ENCODE data around the gene ITGB2. TPM values are rescaled to one million over a fixed set of nuclear protein-coding genes. Genes with fewer than 3 reads are reported as not detected.

ITGB2 gene
- total RNA-seq, 2 donors from 2014 or later, result 1.6 to 2.3 TPM

DNA sequence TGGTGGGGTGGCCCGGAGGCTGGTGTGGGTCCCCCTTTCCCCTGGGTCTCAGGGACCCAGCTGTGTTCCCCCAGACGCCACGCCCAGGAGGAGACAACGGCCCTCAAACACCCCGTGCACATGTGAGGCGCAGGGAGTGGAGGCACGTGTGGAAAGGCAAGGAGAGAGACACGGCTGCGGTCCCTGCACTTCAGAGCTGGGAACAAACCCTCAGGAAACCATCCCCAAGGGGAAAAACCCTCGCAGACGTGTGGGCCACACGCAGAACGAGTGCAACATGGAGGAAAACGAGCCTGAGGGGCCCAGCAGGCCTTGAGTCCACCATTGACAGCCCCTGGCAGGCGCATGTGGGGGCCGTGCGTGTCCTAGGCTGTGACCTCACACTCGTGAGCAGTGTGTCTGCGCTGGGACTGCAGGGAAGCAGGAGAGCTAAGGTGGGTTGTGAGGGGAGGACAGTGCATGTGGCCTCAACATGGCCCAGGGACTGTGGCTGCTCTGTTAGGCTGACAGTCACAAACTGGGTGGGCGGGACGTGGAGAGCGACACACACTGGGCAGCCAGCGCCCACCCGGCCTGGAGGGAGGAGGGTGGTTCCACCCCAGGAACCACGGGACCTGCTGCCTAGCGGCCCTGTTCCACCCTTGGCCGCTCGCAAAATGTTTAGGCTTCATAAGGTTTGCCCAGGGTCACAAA is 20.0 kb downstream of the ITGB2 start:
- Mint-ChIP-seq H3K27me3 (ENCODE audit: insufficient read depth) (no peaks in the 10 kb centered on the region), H3K36me3 (ENCODE audit: low read depth) (no peaks in the 10 kb centered on the region), H3K4me1 (no peaks in the 10 kb centered on the region), H3K27ac (no peak overlapping the region), H3K4me3 (no peak overlapping the region), H3K9me3 (no peaks in the 10 kb centered on the region)
- Histone ChIP-seq H3K4me3 (ENCODE audit: low read length) (no peak overlapping the region), H3K27ac (ENCODE audit: low read depth, low read length) (no peak overlapping the region), H3K27me3 (ENCODE audit: control insufficient read depth, insufficient read depth, low read length, poor library complexity, severe bottlenecking) (no peaks in the 10 kb centered on the region), H3K4me1 (ENCODE audit: control insufficient read depth, insufficient read depth, low read length) (no peaks in the 10 kb centered on the region), H3K9me3 (ENCODE audit: control insufficient read depth, low read length) (no peaks in the 10 kb centered on the region), H3K9ac (ENCODE audit: extremely low read depth, low read length, poor library complexity, severe bottlenecking) (no peak overlapping the region), H3K36me3 (ENCODE audit: control insufficient read depth, insufficient read depth, low read length) (no peaks in the 10 kb centered on the region)
- DNase-seq, result no peak
- 92 to 95% methylated on average over 21 to 28 of the region's 28 CpGs for WGBS, 2 experiments (ENCODE audit: insufficient coverage in 1 of 2, insufficient read length in 1 of 2)
- TF ChIP-seq, protein P1, sequence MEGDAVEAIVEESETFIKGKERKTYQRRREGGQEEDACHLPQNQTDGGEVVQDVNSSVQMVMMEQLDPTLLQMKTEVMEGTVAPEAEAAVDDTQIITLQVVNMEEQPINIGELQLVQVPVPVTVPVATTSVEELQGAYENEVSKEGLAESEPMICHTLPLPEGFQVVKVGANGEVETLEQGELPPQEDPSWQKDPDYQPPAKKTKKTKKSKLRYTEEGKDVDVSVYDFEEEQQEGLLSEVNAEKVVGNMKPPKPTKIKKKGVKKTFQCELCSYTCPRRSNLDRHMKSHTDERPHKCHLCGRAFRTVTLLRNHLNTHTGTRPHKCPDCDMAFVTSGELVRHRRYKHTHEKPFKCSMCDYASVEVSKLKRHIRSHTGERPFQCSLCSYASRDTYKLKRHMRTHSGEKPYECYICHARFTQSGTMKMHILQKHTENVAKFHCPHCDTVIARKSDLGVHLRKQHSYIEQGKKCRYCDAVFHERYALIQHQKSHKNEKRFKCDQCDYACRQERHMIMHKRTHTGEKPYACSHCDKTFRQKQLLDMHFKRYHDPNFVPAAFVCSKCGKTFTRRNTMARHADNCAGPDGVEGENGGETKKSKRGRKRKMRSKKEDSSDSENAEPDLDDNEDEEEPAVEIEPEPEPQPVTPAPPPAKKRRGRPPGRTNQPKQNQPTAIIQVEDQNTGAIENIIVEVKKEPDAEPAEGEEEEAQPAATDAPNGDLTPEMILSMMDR (conservative IDR thresholded peaks at IDR 0.05), result no peak

DNA sequence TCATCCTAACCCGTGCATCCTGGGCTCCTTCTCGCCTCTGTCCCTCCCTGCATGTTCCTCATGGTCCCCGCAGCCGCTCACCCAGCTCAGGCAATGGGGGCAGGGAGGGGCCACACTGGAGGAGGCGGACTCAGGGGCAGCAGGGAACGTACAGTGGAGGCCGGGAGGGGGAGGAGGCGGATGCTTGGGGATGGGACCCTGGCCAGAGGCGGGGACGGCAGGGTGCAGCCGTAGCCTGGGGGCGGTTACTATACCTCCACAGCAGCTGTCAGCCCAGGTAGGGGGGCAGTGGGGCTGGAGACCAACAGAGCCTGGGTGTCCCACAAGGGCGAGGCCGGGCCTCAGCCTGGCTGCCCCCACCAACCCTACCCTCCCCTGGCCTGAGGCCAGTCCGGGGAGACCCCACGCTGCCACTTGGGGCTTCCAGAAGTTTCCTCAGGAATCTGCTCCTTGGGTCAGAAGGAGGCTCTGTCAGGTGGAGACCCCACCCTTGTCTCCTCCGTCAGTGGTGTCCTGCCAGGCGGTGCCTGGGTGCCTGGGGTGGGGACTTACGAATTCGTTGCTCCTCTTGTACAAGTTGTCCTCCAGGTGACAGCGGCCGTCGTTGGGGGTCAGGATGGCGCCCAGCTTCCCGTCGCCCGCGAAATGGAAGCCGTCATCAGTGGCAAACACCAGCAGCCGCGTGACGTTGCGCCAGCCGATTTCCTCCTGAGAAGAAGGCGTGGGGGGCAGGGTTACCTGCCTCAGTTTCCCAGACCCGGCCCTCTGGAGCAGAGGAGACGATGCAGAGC is 20.7 kb downstream of the ITGB2 start:
- H3K27ac Mint-ChIP-seq, result no peak overlapping the region
- Histone ChIP-seq H3K4me3 (ENCODE audit: low read length) (no peak overlapping the region), H3K9me3 (ENCODE audit: control insufficient read depth, low read length) (no peaks in the 10 kb centered on the region), H3K4me1 (ENCODE audit: control insufficient read depth, insufficient read depth, low read length) (no peaks in the 10 kb centered on the region), H3K27me3 (ENCODE audit: control insufficient read depth, insufficient read depth, low read length, poor library complexity, severe bottlenecking) (no peaks in the 10 kb centered on the region), H3K36me3 (ENCODE audit: control insufficient read depth, insufficient read depth, low read length) (no peaks in the 10 kb centered on the region), H3K9ac (ENCODE audit: extremely low read depth, low read length, poor library complexity, severe bottlenecking) (no peak overlapping the region), H3K27ac (ENCODE audit: low read depth, low read length) (no peak overlapping the region)
- WGBS, 2 experiments (ENCODE audit: insufficient coverage in 1 of 2, insufficient read length in 1 of 2), result 92 to 97% methylated on average over 26 to 36 of the region's 37 CpGs
- H3K27me3 Mint-ChIP-seq (ENCODE audit: insufficient read depth), result no peaks in the 10 kb centered on the region
- DNase-seq, result no peak
- H3K9me3 Mint-ChIP-seq, result no peaks in the 10 kb centered on the region
- H3K36me3 Mint-ChIP-seq (ENCODE audit: low read depth), result no peaks in the 10 kb centered on the region
- H3K4me1 Mint-ChIP-seq, result no peaks in the 10 kb centered on the region
- TF ChIP-seq, protein P1 (conservative IDR thresholded peaks at IDR 0.05), result no peak
- no peak overlapping the region for H3K4me3 Mint-ChIP-seq

DNA sequence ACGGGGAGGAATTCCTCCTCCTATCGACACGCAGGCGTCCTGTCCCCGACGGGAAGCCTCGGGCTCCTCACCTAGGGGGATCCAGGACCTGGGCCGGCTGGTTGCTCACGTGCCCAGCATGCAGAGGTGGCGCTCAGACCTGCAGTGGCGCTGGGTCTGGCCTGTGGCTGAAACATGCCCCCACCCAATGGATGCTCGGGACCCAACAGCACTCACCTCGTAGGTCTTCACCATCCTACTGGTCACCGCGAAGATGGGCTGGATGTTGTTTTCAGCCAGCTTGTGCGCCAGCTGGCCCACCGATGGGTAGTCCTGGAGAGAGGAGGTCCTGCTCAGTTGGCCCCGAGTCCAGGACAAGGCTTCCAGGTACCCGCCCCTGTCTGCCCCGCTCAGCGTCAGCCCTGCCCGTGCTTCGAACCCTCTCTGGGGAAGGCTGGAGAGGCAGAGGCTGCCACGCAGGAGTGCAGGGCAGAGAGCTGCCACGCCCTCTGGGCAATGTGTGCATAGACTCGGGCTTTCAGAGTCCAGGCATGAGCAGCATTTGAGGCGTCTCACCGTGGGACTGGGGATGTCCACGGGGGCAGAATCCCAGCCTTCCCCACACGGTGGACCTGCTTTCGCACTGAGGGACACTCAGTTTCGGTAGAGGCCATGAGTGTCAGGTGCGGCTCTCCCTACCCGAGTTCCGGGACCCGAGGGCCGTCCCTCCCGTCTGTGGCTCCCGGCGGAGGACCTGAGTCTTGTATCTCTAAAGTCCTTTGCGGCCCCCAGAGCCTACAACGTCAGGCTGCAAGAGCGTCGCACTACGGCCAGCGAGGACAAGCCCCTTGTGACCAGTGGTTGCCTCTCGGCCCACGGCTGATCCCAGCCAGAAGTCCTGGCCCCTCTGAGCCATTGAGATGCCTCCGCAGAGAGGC is 21.6 kb downstream of the ITGB2 start:
- WGBS, 2 experiments (ENCODE audit: insufficient coverage in 1 of 2, insufficient read length in 1 of 2), result 90 to 91% methylated on average over 35 to 49 of the region's 49 CpGs
- no peaks in the 10 kb centered on the region for H3K36me3 Mint-ChIP-seq (ENCODE audit: low read depth)

More for the DNA sequence above, 21.6 kb downstream of the ITGB2 start:
- Mint-ChIP-seq H3K27me3 (ENCODE audit: insufficient read depth) (no peaks in the 10 kb centered on the region), H3K27ac (no peak overlapping the region), H3K9me3 (no peaks in the 10 kb centered on the region), H3K4me3 (no peak overlapping the region), H3K4me1 (no peaks in the 10 kb centered on the region)
- Histone ChIP-seq H3K4me1 (ENCODE audit: control insufficient read depth, insufficient read depth, low read length) (no peaks in the 10 kb centered on the region), H3K27me3 (ENCODE audit: control insufficient read depth, insufficient read depth, low read length, poor library complexity, severe bottlenecking) (no peaks in the 10 kb centered on the region), H3K27ac (ENCODE audit: low read depth, low read length) (no peak overlapping the region), H3K9me3 (ENCODE audit: control insufficient read depth, low read length) (no peaks in the 10 kb centered on the region), H3K4me3 (ENCODE audit: low read length) (no peak overlapping the region), H3K36me3 (ENCODE audit: control insufficient read depth, insufficient read depth, low read length) (no peaks in the 10 kb centered on the region), H3K9ac (ENCODE audit: extremely low read depth, low read length, poor library complexity, severe bottlenecking) (no peak overlapping the region)
- TF ChIP-seq, protein P1 (conservative IDR thresholded peaks at IDR 0.05), result no peak
- no peak for DNase-seq
